Vagina (tissue), 2 donors: Measurements from ENCODE around the gene LSM11.

ENCODE experiments used
- CTCF ChIP-seq, 3 experiments: fragments of 450-650 bp in 2 of 3; fragments of 200-600 bp in 1 of 3; sonication (generic) in 1 of 3; IDR thresholded peaks; one replicate each; pipeline ENCODE4 v1.5.1; 2017 to 2019; ENCODE audit warnings: antibody characterized with exemption in 3 of 3, mild to moderate bottlenecking in 2 of 3, moderate library complexity in 2 of 3
- POLR2A ChIP-seq, 2 donors: fragments of 450-650 bp; IDR thresholded peaks; one replicate each; pipeline ENCODE4 v1.6.1; 2017; ENCODE audit warnings: antibody characterized with exemption in 2 of 2, mild to moderate bottlenecking in 2 of 2, moderate library complexity in 2 of 2
- POLR2AphosphoS5 ChIP-seq, 2 donors: sonication (generic); formaldehyde crosslinking; IDR thresholded peaks; one replicate each; pipeline ENCODE4 v1.9.0; 2017; ENCODE audit warnings: antibody characterized with exemption in 2 of 2, mild to moderate bottlenecking in 2 of 2, low read depth in 1 of 2; ENCODE audit not compliant: insufficient read depth in 1 of 2

- TF ChIP-seq CTCF (IDR thresholded peaks at IDR 0.05) (no peak), POLR2A (IDR thresholded peaks at IDR 0.05) (no peak), POLR2AphosphoS5 (IDR thresholded peaks at IDR 0.05; ENCODE audit: insufficient read depth in 1 of 2, low read depth in 1 of 2) (no peak)
Measured at GRCh38 chr5:157772127-157772526, 28.6 kb downstream of the LSM11 start.
